Measurements from ENCODE around the gene NFE2.

- no peak for TF ChIP-seq CTCF (conservative IDR thresholded peaks at IDR 0.05; ENCODE audit: low read length)
- TF ChIP-seq EZH2phosphoT487 (IDR thresholded peaks at IDR 0.05; ENCODE audit: borderline replicate concordance, low read depth, low read length): no peak
Observed at GRCh38 chr12:54253240-54253639, 47.6 kb downstream of the NFE2 start.
